ENCODE data around the gene GPR108.

GPR108 gene

DNA sequence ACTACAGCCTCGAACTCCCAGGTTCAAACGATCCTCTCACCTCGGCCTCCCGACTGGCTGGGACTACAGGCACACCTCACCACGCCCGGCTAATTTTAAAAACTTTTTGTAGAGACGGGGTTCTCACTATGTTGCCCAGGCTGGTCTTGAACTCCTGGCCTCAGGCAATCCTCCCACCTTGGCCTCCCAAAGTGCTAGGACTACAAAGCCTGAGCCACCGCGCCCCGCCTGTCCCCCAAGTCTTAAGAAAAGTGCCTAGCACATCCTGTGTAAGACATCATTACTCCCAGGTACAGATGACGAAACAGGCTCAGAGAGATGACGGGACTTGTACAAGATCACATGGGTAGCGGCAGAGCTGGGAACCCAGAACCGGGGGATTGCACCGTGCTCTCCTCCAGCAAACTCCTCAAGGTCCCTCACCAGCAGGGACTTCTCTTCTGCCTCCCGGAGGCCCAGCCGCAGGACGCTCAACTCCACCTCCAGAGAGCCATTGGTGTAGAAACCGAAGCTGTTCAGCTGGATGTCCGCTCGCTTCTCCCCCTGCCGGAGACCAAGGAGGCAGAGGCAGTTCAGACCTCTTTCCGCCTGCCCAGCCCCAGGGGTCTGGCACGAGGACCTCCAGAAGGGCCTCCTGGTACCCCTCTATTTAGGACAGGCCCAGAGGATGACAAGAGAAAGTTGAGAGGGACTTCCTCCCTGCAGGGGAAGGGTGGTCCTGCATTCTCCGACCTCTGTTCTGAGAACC, 1.0 kb downstream of the GPR108 start:
- DNase-seq = no peak

GRCh38 chr19:6735181-6735911, 2.0 kb downstream of the GPR108 start:
- no peak for DNase-seq

GRCh38 chr19:6734096-6734696, 3.2 kb downstream of the GPR108 start:
- DNase-seq = no peak

DNA sequence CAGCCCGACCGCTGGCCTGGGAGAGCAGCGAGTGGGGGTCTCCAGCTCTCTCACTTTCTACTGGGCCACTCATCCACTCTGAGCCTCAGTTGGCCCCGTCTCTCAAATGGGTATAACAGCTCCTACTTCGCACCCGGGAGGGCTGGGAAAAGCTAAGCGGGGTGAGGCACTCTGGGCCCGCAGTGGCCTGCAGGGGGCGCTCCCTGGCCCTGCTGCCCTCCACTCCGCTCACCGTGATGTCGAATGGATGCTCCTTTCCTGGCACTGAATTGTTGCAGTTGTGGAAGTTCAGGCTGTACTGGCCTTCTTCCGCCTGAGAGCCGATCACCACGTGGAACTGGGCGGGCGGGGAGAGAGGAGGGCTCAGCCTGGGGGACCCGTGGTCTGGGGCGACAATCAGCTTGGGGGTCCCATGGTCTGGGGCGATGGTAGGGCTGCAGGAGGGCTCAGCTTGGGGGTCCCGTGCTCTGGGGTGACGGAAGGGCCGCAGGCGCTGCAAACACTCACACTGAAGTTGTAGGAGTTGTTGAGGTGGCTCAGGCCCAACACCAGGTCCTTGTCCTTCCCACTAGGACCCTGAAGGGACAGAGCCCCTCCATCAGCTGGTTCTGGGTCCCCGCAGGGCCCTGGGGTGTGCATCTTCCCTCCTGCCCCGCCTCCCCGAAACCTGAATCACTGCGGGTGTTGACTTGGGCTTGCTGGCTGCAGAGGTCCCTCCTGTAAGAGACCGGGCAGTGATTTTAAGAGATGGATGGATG, 3.9 kb downstream of the GPR108 start:
- no peak for DNase-seq

GRCh38 chr19:6732803-6733337, 4.5 kb downstream of the GPR108 start:
- no peak for DNase-seq

- DNase-seq = no peak
Measured at GRCh38 chr19:6731822-6732221, 5.6 kb downstream of the GPR108 start.

DNA sequence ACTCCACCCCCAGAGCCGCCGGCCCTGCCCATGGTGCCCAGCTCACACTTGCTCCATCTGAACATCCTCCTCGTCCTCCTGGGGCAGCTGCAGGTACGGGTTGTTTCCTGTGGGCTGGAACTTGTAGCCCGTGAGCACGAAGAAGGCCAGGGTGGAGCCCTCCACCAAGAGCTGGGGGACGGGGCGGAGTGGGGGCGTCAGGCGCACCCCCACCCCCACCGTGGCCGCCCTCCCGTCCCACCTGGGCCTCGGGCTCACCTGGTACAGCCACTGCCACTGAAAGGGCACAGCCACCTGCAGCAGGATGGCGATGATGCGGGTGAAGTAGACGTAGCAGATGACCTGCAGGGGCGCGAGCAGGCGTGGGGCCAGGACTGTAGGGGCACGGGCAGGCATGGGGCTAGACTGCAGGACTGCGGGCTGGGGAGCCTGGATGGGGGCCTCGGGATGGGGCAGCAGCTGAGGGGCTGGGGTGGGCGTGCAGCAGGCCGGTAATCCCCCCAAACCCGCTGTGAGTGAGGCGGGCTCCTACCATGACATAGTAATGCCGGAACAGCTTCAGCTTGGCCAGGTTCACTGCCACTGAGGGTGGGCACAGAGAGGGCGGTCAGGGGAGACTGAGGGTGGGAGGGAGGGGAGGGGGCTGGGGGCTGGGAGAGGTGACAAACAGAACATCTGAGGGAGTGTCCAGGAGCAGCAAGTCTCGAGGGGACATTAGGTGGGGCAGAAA, 6.3 kb downstream of the GPR108 start:
- DNase-seq = no peak

DNA sequence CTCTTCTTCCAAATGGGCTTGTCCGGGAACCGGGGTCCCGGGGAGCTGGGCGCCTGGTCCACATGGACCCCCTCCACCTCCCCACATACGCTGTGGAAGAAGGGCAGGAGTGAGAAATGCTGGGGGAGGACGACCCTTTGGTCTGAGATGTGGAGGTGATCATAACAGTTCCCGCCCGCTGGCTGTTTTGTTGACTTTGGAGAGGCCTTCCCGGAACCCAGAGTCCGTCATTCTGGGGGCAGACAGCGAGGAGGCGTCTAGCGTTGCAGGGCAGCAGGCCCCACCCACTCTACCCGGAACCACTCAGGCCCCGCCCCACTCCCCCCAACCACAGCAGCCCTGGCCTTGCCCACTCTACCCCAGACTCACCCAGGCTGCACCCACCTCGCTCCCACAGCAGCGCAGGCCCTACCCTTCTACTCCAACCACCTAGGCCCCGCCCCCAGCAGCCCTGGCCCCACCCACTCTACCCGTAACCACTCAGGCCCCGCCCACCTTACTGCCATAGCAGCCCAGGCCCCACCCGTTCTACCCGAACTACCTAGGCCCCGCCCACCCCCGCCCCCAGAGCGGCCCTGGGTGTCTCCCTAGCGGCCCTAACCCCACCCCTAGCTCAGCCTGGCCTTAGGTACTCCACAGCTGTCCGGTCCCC, 7.1 kb downstream of the GPR108 start:
- DNase-seq = no peak

DNA sequence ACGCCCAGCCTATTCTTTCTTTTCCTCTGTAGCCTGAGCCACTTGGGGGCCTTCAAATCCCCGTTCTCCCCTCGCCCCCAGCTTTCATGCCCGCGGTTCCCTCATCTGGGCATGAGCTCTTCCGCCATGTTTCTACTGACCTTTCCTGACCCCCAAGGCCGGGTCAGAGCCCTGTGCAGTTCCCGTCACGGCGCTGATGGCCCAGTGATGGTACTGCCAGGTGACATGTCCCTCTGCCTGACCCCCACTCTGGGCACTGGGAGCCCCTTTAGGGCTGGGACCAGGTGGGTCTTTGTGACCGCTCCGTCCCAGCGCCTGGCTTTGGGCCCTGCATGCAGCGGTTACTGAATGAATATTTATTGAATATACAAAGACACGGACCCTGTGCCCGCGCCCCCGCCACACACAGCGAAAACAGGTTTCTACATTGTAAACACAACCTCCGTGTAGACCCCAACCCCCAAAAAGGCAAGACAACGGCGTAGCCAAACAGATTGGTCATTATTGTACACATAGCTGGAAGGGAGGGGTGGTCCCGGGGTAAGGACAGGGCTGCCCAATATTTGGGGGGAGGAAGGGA, 7.7 kb downstream of the GPR108 start:
- DNase-seq = no peak

DNA sequence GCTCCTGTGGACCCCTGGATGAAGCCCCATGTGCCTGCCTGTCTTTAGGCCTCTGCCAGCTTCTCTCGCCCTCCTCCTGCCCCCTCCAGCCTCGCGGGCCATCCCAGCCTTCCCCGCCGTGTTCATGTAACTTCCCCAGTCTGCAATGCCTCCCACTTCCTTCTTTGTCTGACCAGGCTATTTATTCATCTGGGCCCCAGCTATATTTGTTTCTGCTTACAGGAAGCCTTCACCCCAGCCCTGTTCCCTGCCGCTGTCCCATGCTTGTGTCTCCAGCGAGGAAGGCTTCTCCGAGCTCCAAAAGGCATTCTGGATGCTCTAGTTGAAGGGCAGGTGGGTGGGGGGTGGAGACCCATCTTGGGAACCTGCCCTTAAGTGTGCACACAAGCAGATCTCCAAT, 9.0 kb downstream of the GPR108 start:
- no peak for DNase-seq

DNA sequence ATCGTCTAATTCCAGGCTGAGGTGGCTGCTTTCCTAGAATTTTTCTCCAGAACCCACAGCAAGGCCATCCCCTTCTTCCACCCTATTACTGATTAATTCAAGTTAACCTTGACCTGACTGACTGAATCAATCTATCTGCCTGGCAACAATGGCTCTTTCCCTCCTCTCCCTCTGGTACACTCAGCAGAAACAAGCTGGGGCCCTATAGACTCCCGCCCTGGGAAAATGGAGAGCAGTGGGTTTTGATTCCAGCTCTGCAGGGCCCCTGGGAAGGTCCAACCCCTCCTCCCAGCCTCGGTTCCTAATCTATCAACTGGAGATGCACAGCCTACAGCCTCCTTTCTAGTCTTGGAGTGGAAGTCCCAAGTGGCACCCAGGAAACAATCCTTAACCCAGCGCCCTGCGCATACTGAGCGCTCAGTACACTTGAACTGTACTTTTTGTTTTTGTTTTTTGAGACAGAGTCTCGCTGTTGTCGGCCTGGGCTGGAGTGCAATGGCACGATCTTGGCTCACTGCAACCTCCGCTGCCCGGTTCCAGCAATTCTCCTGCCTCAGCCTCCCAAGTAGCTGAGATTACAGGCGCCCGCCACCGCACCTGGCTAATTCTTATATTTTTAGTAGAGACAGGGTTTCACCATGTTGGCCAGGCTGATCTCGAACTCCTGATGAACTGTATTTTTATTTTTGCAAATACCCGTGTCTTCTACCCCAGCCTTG, 11.7 kb downstream of the GPR108 start:
- DNase-seq = no peak

GRCh38 chr19:6724631-6725492, 12.5 kb downstream of the GPR108 start:
- DNase-seq = no peak

DNA sequence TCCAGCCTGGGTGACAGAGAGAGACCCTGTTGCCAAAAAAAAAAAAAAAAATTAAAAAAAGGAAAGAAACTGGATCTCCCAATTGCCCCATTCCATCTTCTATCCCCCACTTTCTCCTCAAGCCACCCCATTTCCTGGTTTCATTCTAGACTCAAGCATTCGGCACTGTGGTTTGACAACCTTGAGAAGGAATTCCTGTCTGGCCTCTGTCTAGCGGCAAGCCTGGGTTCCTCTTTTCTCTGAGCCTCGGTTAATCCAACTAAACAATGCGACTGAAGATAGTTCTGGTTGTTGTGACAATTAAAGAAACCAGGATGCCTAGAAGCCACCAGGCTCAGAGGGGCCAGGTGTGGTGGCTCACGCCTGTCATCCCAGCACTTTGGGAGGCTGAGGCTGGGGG, 13.6 kb downstream of the GPR108 start:
- DNase-seq = no peak

- DNase-seq = no peak
Measured at GRCh38 chr19:6723108-6723618, 14.2 kb downstream of the GPR108 start.

GRCh38 chr19:6721773-6722172, 15.6 kb downstream of the GPR108 start:
- no peak for DNase-seq

GRCh38 chr19:6721138-6721474, 16.3 kb downstream of the GPR108 start:
- DNase-seq = no peak

DNA sequence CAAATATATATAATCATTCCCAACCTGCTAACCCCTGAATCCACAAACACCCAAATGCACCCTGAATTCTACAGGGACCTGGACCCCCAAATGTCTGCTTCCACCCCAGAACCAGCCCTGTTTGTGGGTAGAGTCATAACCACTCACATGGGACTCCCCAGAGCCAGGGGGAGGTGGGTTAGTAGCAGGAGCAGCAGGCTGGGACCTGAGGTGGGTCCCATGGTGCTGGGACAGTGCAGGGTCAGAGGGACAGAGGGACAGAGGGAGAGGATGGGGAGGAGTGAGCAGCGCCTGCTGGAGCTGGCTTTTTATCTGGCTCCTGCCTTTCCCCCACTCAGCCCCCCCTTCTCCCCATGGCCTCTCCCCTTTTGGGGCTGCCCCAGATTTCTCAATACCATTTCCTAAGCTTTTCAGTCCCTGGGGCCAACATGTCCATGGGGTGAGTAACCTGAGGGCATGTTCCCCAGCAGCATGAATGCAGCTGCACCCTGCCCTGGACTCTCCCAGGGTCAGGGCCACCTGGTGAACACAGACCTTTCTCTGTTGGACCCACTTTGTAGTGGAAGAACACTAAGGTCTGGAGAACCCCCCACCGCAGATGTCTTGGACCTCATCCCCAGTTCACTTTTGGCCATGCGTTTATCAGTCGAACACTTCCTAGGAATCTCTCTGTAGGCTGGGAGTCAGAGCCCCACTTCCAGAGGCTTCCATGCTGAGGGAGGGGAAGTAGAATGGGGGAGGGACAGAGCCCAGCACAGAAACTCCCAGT, 16.8 kb downstream of the GPR108 start, which contains the start of gene C3:
TSS of gene C3 (minus strand) at position 282 of the 769 bp plus-strand sequence. CDS start at position 221, 61 bp downstream.
- no peak for DNase-seq

DNA sequence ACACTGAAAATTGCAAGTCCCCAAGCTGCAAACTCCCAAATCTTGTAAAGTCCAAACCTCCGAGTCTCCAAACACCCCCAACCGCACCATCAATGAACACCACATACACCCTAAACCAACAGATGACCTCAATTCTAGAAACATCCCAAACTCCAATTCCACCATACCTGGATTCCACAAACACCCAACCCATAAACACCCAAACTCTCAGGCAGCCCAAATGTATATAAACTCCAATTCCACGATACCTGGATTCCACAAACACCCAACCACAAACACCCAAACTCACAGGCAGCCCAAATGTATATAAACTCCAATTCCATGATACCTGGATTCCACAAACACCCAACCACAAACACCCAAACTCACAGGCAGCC, 17.4 kb downstream of the GPR108 start:
- no peak for DNase-seq

- no peak for DNase-seq
Measured at GRCh38 chr19:6719540-6719861, 17.9 kb downstream of the GPR108 start.

Measured in NCI-H2171 (cell line).